PFSK-1 (cell line): ENCODE measurements around the gene HDAC6.

Experiments
- FOXP2 ChIP-seq: optimal IDR thresholded peaks from 2 replicates; pipeline ENCODE3; 2011; ENCODE audit warnings: borderline replicate concordance, control low read depth, inconsistent platforms; ENCODE audit not compliant: insufficient read depth; ENCODE audit errors: extremely low read length, extremely low read depth
- POLR2AphosphoS5 ChIP-seq: IDR thresholded peaks from 2 replicates; pipeline ENCODE4 v1.6.1; 2012; ENCODE audit warnings: low read depth, mild to moderate bottlenecking, control low read depth, low read length, moderate library complexity
- REST ChIP-seq, 2 experiments: IDR thresholded peaks; 2 replicates each; pipeline versions ENCODE4 v1.6.1 to v1.8.0; 2011 to 2012; ENCODE audit warnings: low read depth in 2 of 2, low read length in 2 of 2, control low read depth in 1 of 2, inconsistent platforms in 1 of 2, mild to moderate bottlenecking in 1 of 2, moderate library complexity in 1 of 2; ENCODE audit not compliant: insufficient read depth in 1 of 2
- SIN3A ChIP-seq: IDR thresholded peaks from 2 replicates; pipeline ENCODE4 v1.6.1; 2012; ENCODE audit warnings: mild to moderate bottlenecking, low read length, moderate library complexity, borderline replicate concordance; ENCODE audit not compliant: insufficient read depth
- TAF1 ChIP-seq: IDR thresholded peaks from 2 replicates; pipeline ENCODE4 v1.6.1; 2012; ENCODE audit warnings: low read length, control low read depth, borderline replicate concordance; ENCODE audit not compliant: insufficient read depth

The HDAC6 gene

DNA sequence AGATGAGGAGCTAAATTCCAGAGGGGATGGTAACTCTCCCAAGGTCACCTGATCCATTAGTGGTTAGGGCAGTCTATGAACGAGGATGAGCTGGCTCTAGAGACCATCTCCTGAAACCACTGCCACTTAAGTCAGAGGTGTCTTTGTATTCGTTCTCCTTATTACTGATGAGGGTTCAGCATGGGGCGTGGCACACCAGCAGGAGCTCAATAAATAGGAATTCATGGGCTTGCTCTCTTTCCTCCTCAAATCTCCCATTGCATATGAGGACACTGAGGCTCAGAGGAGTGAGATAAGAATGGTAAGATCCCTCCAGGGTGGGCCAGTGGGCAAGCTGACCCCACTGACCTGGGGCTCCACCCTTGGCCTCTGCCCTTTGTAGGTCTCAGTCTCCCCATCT lies 17.1 kb upstream of the HDAC6 start:
- TF ChIP-seq FOXP2: no peak
- TF ChIP-seq TAF1: no peak
- no peak for TF ChIP-seq SIN3A
- no peak for TF ChIP-seq POLR2AphosphoS5
- no peak for TF ChIP-seq REST (IDR thresholded peaks at IDR 0.05; ENCODE audit: insufficient read depth in 1 of 2, low read depth in 2 of 2, low read length in 2 of 2)

DNA sequence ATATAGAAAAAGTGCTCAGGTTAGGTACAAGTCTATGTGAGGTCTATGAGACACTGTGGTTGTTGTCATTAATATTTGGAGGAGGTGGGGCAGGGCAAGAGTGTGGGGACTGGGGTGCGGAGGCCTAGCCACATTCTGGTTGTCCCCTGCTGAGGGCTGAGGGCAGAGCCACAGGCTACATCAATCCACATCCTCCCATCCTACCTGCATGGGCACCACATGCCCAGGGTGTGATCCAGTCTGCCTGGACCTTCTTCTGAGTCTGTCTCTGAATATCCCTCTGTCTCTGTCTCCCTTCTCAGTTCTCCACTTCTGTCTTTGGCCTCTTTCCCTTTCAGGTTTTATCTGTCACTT lies 16.7 kb upstream of the HDAC6 start:
- TF ChIP-seq TAF1 (no peak), POLR2AphosphoS5 (no peak), REST (IDR thresholded peaks at IDR 0.05; ENCODE audit: insufficient read depth in 1 of 2, low read depth in 2 of 2, low read length in 2 of 2) (no peak), SIN3A (no peak), FOXP2 (no peak)

GRCh38 chrX:48785540-48786214 lies 16.2 kb upstream of the HDAC6 start:
- TF ChIP-seq SIN3A: no peak
- no peak for TF ChIP-seq TAF1
- TF ChIP-seq REST (IDR thresholded peaks at IDR 0.05; ENCODE audit: insufficient read depth in 1 of 2, low read depth in 2 of 2, low read length in 2 of 2): no peak
- TF ChIP-seq POLR2AphosphoS5: no peak
- TF ChIP-seq FOXP2: no peak

- TF ChIP-seq REST (IDR thresholded peaks at IDR 0.05; ENCODE audit: insufficient read depth in 1 of 2, low read depth in 2 of 2, low read length in 2 of 2) (no peak), TAF1 (no peak), POLR2AphosphoS5 (no peak), SIN3A (no peak), FOXP2 (no peak)
Observed at GRCh38 chrX:48786341-48786800, 15.5 kb upstream of the HDAC6 start, which contains the start of gene GATA1. Gene GATA1, plus strand, starts transcription at chrX:48786590. Its CDS starts 4,520 bp downstream, at chrX:48791110.
